Measurements from ENCODE around the gene VDAC1. TPM values are rescaled to one million over a fixed set of nuclear protein-coding genes. Genes with fewer than 3 reads are reported as not detected.
A peak's percentile ranks its signal among the peaks of the same experiment; 100 is the strongest.

Gene VDAC1
- polyA plus RNA-seq, 1 donor: 255 TPM

DNA sequence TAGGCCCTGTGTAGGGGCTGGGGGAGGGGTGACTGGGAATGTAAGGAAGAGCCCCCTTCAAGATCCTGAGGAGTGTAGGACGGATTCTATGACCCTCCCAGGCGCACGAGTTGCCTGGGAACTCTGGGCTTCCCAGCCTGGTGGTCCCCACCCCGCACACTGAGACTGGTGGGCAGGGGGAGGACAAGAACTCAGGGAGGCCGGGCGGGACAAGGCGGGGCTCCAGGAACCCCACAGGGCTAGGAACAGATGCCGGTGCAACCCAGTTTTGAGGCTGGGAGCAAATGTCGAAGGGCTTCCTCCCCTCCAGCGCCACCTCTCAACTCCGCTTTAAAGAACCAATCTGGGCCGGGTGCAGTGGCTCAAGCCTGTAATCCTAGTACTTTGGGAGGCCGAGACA, 1.3 kb upstream of the VDAC1 start:
- Histone ChIP-seq H3K27me3 (ENCODE audit: control insufficient read depth, insufficient read depth, low read length) (no peaks in the 10 kb centered on the region), H3K36me3 (ENCODE audit: control insufficient read depth, insufficient read depth, low read length) (peaks cover 8% of the 10 kb centered on the region), H3K4me1 (ENCODE audit: control insufficient read depth, insufficient read depth, low read length) (peaks cover 34% of the 10 kb centered on the region), H3K27ac (ENCODE audit: low read length) (peak overlapping the region; percentile 99), H3K4me3 (ENCODE audit: low read length) (peak overlapping the region; percentile 92), H3K9me3 (ENCODE audit: control insufficient read depth, low read depth, low read length) (no peaks in the 10 kb centered on the region)
- DNase-seq: no peak
- no CpG with 5 or more reads among the region's 13 CpGs for WGBS (ENCODE audit: insufficient coverage, low lambda C conversion rate)

DNA sequence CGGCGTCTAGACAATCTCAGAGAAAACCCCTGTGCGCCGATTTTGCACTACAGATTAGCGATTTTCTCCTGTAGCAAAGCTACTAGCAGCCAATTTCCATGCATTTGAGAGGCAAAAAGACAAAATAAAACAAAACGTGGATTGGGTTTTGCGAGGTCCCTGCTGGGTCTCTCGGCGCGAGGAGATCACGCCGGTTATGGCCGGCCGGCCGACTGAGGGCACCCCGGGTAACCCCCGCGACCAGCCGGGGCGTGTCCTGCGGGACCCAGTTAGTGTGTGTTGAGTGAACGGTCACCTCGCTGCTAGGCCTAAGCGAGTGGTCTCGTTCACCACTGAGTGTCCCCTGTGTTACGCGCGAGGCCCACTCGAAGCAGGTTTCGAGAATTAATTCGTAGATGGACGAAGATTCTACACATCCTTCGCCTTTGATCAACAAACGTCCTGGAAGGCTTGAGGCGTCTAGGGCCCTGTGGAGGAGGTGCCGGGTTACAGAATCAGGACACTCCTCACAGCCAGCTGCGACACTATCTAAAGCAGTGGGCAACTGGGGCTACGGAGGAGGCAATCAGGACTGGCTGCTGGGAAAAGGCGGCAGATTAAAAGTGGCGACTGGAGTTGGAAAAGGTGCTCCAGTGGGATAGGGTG, 764 bp upstream of the VDAC1 start:
- H3K9me3 ChIP-seq (ENCODE audit: control insufficient read depth, low read depth, low read length): no peaks in the 10 kb centered on the region
- H3K4me3 ChIP-seq (ENCODE audit: low read length): peak overlapping the region; percentile 92
- H3K36me3 ChIP-seq (ENCODE audit: control insufficient read depth, insufficient read depth, low read length): peaks cover 13% of the 10 kb centered on the region
- H3K4me1 ChIP-seq (ENCODE audit: control insufficient read depth, insufficient read depth, low read length): peaks cover 39% of the 10 kb centered on the region
- peak in 1 of 2 donors; percentile 73 for DNase-seq
- WGBS (ENCODE audit: insufficient coverage, low lambda C conversion rate): no CpG with 5 or more reads among the region's 40 CpGs
- no peaks in the 10 kb centered on the region for H3K27me3 ChIP-seq (ENCODE audit: control insufficient read depth, insufficient read depth, low read length)
- peak overlapping the region; percentile 99 for H3K27ac ChIP-seq (ENCODE audit: low read length)

DNA sequence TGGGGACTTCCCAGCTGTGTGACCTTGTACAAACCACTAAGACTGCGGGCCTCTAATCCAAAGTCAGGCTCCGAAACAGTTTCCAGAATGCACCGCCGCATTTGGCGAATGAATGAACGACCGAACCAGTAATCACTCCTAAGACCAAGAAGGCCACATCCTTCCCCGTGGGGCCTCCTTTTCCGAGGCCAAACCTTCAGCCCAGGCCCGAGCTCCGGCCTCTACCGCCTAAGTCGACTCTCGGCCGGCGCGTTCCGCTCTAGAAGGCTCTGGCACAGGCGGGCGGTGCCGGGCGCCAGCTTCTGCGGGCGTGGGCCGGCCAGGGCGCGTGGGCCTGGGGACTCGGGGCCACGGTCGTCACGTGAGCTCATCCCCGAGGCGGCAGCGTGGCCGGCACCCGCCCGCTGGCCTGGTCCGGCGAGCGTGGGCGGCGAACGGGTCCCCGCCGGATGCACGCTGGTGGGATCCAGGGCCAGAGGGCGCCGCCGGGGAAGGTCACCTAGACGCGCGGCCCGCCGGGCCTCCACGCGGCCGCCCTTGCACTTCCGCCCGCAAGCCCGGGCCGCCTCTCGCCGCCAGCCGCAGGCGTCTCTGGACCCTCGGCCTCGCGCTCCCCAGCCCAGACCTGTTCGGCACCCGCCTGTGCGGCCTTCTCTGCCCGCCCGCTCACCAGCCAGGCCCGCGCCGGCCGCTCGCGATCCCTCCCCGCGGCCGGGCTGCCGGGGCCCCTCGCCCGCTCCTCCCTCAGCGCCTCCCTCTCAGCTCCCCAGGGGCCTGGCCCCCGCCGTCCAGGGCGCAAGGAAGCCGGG, 754 bp downstream of the VDAC1 start:
- no CpG with 5 or more reads among the region's 90 CpGs for WGBS (ENCODE audit: insufficient coverage, low lambda C conversion rate)
- peak in 1 of 2 donors; percentile 74 for DNase-seq
- no peaks in the 10 kb centered on the region for H3K9me3 ChIP-seq (ENCODE audit: control insufficient read depth, low read depth, low read length)
- no peaks in the 10 kb centered on the region for H3K27me3 ChIP-seq (ENCODE audit: control insufficient read depth, insufficient read depth, low read length)
- H3K4me1 ChIP-seq (ENCODE audit: control insufficient read depth, insufficient read depth, low read length): peaks cover 48% of the 10 kb centered on the region
- H3K27ac ChIP-seq (ENCODE audit: low read length): peak overlapping the region; percentile 87
- peak overlapping the region; percentile 92 for H3K4me3 ChIP-seq (ENCODE audit: low read length)
- H3K36me3 ChIP-seq (ENCODE audit: control insufficient read depth, insufficient read depth, low read length): peaks cover 16% of the 10 kb centered on the region

DNA sequence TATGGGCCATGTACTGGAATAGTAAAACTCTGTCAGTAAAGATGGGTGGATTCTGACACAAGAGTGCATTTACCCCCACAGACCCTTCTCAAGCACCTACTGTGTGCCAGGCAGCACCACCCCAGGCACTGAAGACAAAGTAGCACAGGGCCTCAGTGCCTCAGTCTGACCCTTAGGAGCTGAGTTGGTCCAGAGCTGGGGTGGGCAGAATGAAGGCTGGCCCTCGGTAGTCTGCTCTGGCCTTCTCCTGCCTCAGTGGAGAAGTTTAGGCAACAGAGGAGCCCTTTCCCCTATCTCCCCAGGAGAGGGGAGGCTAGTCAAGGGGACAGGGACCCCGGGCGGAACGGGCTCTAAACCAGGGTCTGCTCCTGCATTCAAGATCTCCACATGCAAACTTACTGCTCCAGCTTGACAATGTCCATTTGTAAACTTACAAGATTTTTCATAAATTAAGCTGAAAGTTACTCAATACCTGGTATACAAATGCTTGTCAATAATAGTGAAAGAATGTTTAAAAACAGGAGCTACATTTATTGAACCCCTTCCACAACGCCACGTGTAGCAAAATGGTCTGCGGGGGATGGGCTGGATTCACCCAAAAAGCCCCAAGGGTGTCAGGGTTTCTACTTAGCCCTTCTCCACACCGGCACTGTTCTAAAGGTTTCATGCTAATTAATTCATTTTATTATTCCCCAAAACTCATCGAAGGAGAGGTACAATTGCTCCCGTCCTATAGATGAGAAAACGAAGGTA, 1.5 kb downstream of the VDAC1 start:
- DNase-seq: no peak
- Histone ChIP-seq H3K4me3 (ENCODE audit: low read length) (peak overlapping the region; percentile 82), H3K36me3 (ENCODE audit: control insufficient read depth, insufficient read depth, low read length) (peaks cover 16% of the 10 kb centered on the region), H3K27ac (ENCODE audit: low read length) (peak overlapping the region; percentile 84), H3K27me3 (ENCODE audit: control insufficient read depth, insufficient read depth, low read length) (no peaks in the 10 kb centered on the region), H3K4me1 (ENCODE audit: control insufficient read depth, insufficient read depth, low read length) (peaks cover 47% of the 10 kb centered on the region), H3K9me3 (ENCODE audit: control insufficient read depth, low read depth, low read length) (no peaks in the 10 kb centered on the region)
- no CpG with 5 or more reads among the region's 11 CpGs for WGBS (ENCODE audit: insufficient coverage, low lambda C conversion rate)

DNA sequence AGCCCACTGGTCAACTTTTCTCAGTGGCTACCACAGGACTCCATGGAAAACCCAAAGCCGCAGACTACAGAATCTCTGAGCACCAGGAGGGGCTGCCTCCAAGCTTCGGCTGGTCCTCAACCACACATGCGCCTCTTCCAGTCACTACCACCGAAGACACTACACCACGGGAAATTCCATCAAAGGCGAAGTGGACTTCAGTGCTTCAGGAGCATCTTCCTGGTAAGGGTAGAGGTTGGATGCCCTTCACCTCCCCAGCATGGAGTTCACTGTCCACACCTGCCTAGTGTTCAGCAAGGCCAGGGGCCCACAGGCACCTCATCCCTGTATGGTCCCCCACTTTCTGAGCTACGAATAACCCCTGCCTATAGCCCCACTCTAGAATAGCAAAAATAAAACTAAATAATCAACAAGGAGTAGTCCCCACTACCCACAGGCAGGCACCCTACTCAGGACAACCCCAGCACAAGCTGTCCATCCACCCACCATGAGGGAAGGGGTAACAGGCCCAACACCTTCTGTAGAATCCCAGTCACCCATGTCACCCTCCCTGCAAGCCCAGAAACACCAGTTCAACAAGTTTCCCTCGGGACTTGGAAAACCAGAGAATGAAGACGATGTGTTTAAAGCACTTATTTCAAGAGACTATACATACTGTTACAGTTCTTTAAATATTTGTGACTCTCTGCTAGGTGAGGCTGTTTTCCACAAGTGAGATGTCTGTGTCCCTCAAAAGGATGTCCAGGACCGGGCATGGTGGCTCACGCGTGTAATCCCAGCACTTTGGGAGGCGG, 2.6 kb downstream of the VDAC1 start:
- peaks cover 16% of the 10 kb centered on the region for H3K36me3 ChIP-seq (ENCODE audit: control insufficient read depth, insufficient read depth, low read length)
- no CpG with 5 or more reads among the region's 13 CpGs for WGBS (ENCODE audit: insufficient coverage, low lambda C conversion rate)
- peaks cover 45% of the 10 kb centered on the region for H3K4me1 ChIP-seq (ENCODE audit: control insufficient read depth, insufficient read depth, low read length)
- H3K27ac ChIP-seq (ENCODE audit: low read length): no peak overlapping the region
- DNase-seq: no peak
- H3K4me3 ChIP-seq (ENCODE audit: low read length): peak overlapping the region; percentile 8
- H3K9me3 ChIP-seq (ENCODE audit: control insufficient read depth, low read depth, low read length): no peaks in the 10 kb centered on the region
- H3K27me3 ChIP-seq (ENCODE audit: control insufficient read depth, insufficient read depth, low read length): no peaks in the 10 kb centered on the region

DNA sequence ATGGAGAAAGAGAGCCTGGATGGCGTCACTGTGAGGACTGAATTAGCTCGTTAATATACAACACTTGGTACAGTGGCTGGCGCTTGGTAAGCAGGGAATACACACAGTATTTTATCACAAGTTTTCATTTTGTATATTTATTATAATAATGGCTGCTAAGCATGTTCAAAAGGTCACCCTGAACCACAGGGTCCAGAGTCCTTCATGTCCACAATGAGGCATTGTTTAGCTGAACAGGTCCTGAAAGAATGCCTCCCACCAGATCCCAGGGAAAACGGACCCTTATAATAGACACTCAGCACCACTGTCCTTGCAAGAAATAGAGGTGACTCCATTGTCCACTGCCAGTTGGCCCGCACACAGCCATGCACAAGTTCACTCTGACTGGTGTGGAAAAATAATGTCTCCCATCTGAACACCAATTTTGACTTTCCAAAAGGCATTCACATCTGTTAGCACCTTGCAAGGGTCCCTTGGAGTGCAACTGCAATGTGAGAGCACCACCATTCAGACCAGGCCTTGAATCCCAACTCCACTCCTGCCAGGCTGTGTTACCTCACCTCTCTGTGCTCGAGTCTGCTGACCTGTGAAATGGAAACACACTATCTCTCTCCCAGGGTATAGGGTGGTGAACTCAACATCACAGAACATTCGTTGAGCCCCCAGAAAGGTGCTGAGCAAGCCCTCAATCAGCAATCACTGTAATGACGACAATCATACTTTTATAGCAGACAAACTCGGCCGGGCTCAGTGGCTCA, 3.9 kb downstream of the VDAC1 start:
- Histone ChIP-seq H3K9me3 (ENCODE audit: control insufficient read depth, low read depth, low read length) (no peaks in the 10 kb centered on the region), H3K4me3 (ENCODE audit: low read length) (no peak overlapping the region), H3K36me3 (ENCODE audit: control insufficient read depth, insufficient read depth, low read length) (peaks cover 16% of the 10 kb centered on the region), H3K27me3 (ENCODE audit: control insufficient read depth, insufficient read depth, low read length) (no peaks in the 10 kb centered on the region), H3K4me1 (ENCODE audit: control insufficient read depth, insufficient read depth, low read length) (peaks cover 50% of the 10 kb centered on the region), H3K27ac (ENCODE audit: low read length) (peak overlapping the region; percentile 59)
- WGBS (ENCODE audit: insufficient coverage, low lambda C conversion rate): 0% methylated on average over 1 of the region's 10 CpGs
- DNase-seq: peak in 1 of 2 donors; percentile 63

DNA sequence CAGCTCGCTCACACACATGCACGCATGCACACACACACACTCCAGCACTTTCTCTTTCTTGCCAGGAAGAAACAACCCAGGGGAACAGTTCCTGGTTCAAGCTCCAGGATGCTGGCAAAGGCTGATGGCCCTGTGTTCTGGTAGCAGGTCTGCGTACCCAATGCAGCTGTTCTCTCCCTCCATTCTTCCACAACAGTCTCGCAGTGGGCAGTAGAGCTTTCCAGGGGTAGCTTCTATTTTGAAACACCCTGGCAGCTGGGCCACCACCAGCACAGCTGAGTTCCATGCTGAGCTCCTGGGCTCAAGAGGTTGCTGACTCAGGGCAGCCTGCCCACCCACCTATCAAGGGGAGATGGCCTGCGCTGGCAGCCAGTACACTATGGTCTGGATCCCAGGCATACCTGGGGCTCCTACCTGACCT, 4.7 kb downstream of the VDAC1 start:
- Histone ChIP-seq H3K36me3 (ENCODE audit: control insufficient read depth, insufficient read depth, low read length) (peaks cover 16% of the 10 kb centered on the region), H3K27ac (ENCODE audit: low read length) (peak overlapping the region; percentile 59), H3K9me3 (ENCODE audit: control insufficient read depth, low read depth, low read length) (no peaks in the 10 kb centered on the region), H3K4me1 (ENCODE audit: control insufficient read depth, insufficient read depth, low read length) (peaks cover 53% of the 10 kb centered on the region), H3K4me3 (ENCODE audit: low read length) (no peak overlapping the region), H3K27me3 (ENCODE audit: control insufficient read depth, insufficient read depth, low read length) (no peaks in the 10 kb centered on the region)
- peak in 1 of 2 donors; percentile 56 for DNase-seq
- no CpG with 5 or more reads among the region's 5 CpGs for WGBS (ENCODE audit: insufficient coverage, low lambda C conversion rate)

DNA sequence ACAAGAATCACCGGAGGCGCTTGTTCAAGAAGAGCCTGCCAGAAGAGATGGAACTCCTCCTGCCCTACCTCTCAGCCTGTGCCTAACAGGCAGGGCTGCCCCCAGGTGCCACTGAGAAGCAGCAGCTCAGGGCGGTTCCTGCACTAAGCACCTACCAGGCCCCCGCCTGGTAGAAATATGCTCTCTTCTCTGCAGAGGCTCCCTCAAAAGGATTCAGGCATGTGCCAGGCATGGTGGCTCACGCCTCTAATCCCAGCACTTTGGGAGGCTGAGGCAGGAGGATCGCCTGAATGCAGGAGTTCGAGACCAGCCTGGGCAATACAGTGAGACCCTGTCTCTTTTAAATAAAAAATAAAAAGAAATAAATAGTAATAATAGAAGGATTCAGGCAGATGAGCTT, 6.0 kb downstream of the VDAC1 start:
- DNase-seq: no peak
- Histone ChIP-seq H3K4me3 (ENCODE audit: low read length) (no peak overlapping the region), H3K27ac (ENCODE audit: low read length) (no peak overlapping the region), H3K9me3 (ENCODE audit: control insufficient read depth, low read depth, low read length) (no peaks in the 10 kb centered on the region), H3K4me1 (ENCODE audit: control insufficient read depth, insufficient read depth, low read length) (peaks cover 65% of the 10 kb centered on the region), H3K36me3 (ENCODE audit: control insufficient read depth, insufficient read depth, low read length) (peaks cover 16% of the 10 kb centered on the region), H3K27me3 (ENCODE audit: control insufficient read depth, insufficient read depth, low read length) (no peaks in the 10 kb centered on the region)
- WGBS (ENCODE audit: insufficient coverage, low lambda C conversion rate): 100% methylated on average over 1 of the region's 7 CpGs

DNA sequence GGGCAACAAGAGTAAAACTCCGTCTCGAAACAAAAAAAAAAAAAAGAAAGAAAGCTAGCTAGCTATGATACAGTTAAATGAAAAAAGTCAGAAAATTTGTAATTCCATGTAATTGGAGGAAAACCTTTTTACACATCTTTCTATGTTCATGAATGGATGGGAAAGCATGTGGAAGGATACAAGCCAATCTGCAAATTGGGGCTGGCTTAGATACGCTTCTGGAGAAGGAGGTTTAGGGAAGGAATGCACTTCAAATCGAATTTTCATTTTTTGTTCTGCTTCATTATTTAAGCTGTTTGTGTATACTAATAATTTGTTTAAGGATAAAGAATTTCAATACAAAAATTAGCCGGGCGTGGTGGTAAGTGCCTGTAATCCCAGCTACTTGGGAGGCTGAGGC, 6.7 kb downstream of the VDAC1 start:
- no peak overlapping the region for H3K27ac ChIP-seq (ENCODE audit: low read length)
- H3K36me3 ChIP-seq (ENCODE audit: control insufficient read depth, insufficient read depth, low read length): peaks cover 16% of the 10 kb centered on the region
- 85% methylated on average over 3 of the region's 6 CpGs for WGBS (ENCODE audit: insufficient coverage, low lambda C conversion rate)
- H3K4me1 ChIP-seq (ENCODE audit: control insufficient read depth, insufficient read depth, low read length): peaks cover 63% of the 10 kb centered on the region
- no peaks in the 10 kb centered on the region for H3K9me3 ChIP-seq (ENCODE audit: control insufficient read depth, low read depth, low read length)
- no peak overlapping the region for H3K4me3 ChIP-seq (ENCODE audit: low read length)
- no peak for DNase-seq
- H3K27me3 ChIP-seq (ENCODE audit: control insufficient read depth, insufficient read depth, low read length): no peaks in the 10 kb centered on the region

All from large intestine (tissue), 3 donors.